ENCODE results near the gene CFAP54. TPM values are rescaled to one million over a fixed set of nuclear protein-coding genes. Genes with fewer than 3 reads are reported as not detected.

The CFAP54 gene
- total RNA-seq, 1 experiment from 2014 or later = 0.64 TPM

GRCh38 chr12:96473394-96474093 lies 15.8 kb upstream of the CFAP54 start:
- H3K27ac ChIP-seq (ENCODE audit: low read length) = no peak overlapping the region
- CTCF ChIA-PET = no interaction called here
- no peaks in the 10 kb centered on the region for H3K27me3 ChIP-seq (ENCODE audit: control insufficient read depth, insufficient read depth, low read length)

GRCh38 chr12:96474206-96474605 lies 15.2 kb upstream of the CFAP54 start:
- no TSS peak for BruUV-seq (replicated peaks)
- no peak for ATAC-seq
- no peak for DNase-seq (ENCODE audit: low read depth, low spot score)
- Histone ChIP-seq H3K36me3 (ENCODE audit: control insufficient read depth, insufficient read depth, low read length) (no peaks in the 10 kb centered on the region), H3K4me3 (ENCODE audit: low read depth in 2 of 2, low read length in 2 of 2) (no peak overlapping the region), H3K27me3 (ENCODE audit: control insufficient read depth, insufficient read depth, low read length) (no peaks in the 10 kb centered on the region), H3K9me3 (ENCODE audit: control insufficient read depth, insufficient read depth, low read depth, low read length) (no peaks in the 10 kb centered on the region; the same call in 1 of the 2 replicates), H3K4me1 (ENCODE audit: control insufficient read depth, insufficient read depth, low read length) (no peaks in the 10 kb centered on the region), H3K27ac (ENCODE audit: low read length) (no peak overlapping the region)
- intact Hi-C loops (cut with micrococcal nuclease; ENCODE audit: unreplicated experiment) = no loop called here
- in situ Hi-C loops (cut with HindIII; ENCODE audit: low pct_unique_long_range_greater_than_20kb, low sequenced_read_pairs) = no loop called here
- ChIA-PET CTCF (no interaction called here), POLR2A (no interaction called here)
- no peak for TF ChIP-seq POLR2AphosphoS5 (IDR thresholded peaks at IDR 0.05; ENCODE audit: low read depth, low read length)
- no peak for TF ChIP-seq CTCF (IDR thresholded peaks at IDR 0.05)
- TF ChIP-seq SIN3A (IDR thresholded peaks at IDR 0.05; ENCODE audit: borderline replicate concordance, insufficient read depth, low read depth, low read length) = no peak
- TF ChIP-seq TCF7L2 (IDR thresholded peaks at IDR 0.05; ENCODE audit: low read depth, low read length) = no peak
- TF ChIP-seq REST (IDR thresholded peaks at IDR 0.05; ENCODE audit: insufficient read depth in 1 of 2, low read depth in 2 of 2, low read length in 1 of 2) = no peak

More at GRCh38 chr12:96473394-96474093, 15.8 kb upstream of the CFAP54 start:
- BruUV-seq (replicated peaks) = no TSS peak
- no peaks in the 10 kb centered on the region for H3K4me1 ChIP-seq (ENCODE audit: control insufficient read depth, insufficient read depth, low read length)
- ATAC-seq = no peak
- no peak for TF ChIP-seq CTCF (IDR thresholded peaks at IDR 0.05)
- TF ChIP-seq REST (IDR thresholded peaks at IDR 0.05; ENCODE audit: insufficient read depth in 1 of 2, low read depth in 2 of 2, low read length in 1 of 2) = no peak
- no peak for TF ChIP-seq SIN3A (IDR thresholded peaks at IDR 0.05; ENCODE audit: borderline replicate concordance, insufficient read depth, low read depth, low read length)
- no peak for TF ChIP-seq POLR2AphosphoS5 (IDR thresholded peaks at IDR 0.05; ENCODE audit: low read depth, low read length)
- no peak for TF ChIP-seq TCF7L2 (IDR thresholded peaks at IDR 0.05; ENCODE audit: low read depth, low read length)
- H3K36me3 ChIP-seq (ENCODE audit: control insufficient read depth, insufficient read depth, low read length) = no peaks in the 10 kb centered on the region
- no peak overlapping the region for H3K4me3 ChIP-seq (ENCODE audit: low read depth in 2 of 2, low read length in 2 of 2)
- in situ Hi-C loops (cut with HindIII; ENCODE audit: low pct_unique_long_range_greater_than_20kb, low sequenced_read_pairs) = no loop called here
- no peak for DNase-seq (ENCODE audit: low read depth, low spot score)
- H3K9me3 ChIP-seq (ENCODE audit: control insufficient read depth, insufficient read depth, low read depth, low read length) = no peaks in the 10 kb centered on the region; the same call in 1 of the 2 replicates
- POLR2A ChIA-PET = no interaction called here
- intact Hi-C loops (cut with micrococcal nuclease; ENCODE audit: unreplicated experiment) = no loop called here
